GM21390 (cell line): ENCODE data around the gene CEP85L.
A peak's percentile ranks its signal among the peaks of the same experiment; 100 is the strongest.

ENCODE experiments used
- ATAC-seq: cut with Tn5 transposase; IDR thresholded peaks from one replicate; pipeline ENCODE4 v1.9.1; 2021; ENCODE audit not compliant: unreplicated experiment

Gene CEP85L

GRCh38 chr6:118580585-118581419 is 70.6 kb downstream of the CEP85L start:
- ATAC-seq, result no peak

DNA sequence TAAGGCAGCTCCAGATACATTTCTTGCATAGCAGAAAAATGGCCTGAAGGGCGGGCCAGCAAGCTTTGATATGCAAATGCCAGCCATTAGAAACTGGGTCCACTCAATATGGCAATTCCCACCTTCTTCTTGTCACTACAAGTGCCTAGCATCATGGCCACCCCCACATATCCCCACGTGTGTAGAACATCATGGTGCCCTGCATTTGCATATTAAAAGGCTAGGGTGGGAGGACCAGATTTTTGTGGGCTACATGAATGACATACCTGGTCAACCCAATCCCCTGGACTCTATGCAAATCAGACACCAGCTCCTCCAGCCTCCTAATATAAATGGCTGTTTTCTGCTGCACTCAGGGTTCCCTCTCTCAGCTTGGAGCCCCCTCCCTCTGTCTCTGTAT is 71.6 kb downstream of the CEP85L start:
- no peak for ATAC-seq

GRCh38 chr6:118578617-118579016 is 72.8 kb downstream of the CEP85L start:
- no peak for ATAC-seq

DNA sequence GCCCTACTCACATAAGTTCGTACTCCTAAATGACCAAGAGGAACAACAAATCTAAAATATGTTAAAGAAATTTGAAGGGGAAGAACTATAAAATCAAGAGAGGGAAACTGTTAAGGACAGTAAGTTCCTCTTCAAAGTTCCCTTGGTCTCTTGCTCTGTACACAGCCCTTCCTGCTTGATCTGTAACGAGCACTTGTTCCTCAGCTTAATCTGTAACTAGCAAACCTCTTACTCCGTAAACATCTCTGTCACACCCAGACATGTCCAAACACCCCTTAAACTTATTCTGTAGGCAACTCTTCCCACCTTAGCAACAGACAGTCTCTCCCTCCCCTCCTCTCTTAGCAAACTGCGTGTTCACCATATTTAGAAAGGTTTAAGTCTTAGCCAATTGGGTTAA is 73.4 kb downstream of the CEP85L start:
- no peak for ATAC-seq

DNA sequence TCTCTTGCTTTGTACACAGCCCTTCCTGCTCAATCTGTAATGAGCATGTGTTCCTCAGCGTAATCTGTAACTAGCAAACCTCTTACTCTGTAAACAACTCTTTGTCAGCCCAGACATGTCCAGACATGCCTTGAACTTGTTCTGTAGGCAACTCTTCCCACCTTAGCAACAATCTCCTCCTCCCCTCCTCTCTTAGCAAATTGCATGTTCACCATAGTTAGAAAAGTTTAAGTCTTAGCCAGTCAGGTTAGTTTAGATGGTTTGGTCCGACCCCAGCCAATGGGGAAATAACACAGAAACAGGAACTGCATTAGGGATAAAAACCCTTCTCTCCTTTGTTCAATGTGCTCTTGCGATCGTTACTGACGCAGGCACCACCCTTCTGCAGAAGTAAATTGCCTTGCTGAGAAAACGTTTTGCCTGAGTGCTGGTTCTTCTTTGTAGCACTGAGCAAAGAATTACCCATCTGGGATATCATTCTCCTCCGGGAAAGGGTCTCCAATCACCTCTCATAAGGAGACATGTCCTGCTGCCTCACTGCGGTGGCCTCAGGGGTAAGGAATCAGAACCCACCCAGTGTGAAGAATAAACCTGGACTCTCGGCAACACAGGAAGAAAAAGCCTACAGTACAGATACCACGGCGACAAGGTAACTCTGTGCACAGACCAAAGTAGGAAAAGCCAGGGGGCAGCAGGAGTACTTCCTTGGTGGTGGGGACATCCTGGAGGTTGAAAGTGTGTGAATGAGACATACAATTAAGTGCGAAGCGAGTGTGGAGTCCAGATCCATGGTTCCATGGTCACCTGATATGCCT is 77.1 kb downstream of the CEP85L start:
- no peak for ATAC-seq

DNA sequence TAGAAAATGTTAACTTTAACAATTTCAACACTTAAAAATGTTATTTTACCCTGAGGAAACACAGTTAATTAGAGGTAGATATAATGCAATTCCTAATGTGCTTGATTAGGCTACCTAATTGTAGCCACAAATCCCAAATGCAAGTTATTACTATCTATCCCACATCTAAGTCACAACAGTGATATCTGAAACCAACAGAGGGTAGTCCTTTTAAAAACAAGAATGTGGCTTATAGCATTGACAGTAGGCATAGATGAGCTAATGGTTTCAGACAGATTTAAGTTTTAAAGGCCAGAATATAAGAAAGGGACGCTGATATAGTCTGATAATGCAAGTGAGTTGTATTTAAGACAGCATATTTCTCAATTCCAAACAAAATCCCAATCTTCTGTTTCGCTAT is 80.3 kb downstream of the CEP85L start:
- no peak for ATAC-seq

GRCh38 chr6:118569498-118569897 is 81.9 kb downstream of the CEP85L start:
- ATAC-seq, result no peak

- no peak for ATAC-seq
Measured at GRCh38 chr6:118567974-118568373, 83.4 kb downstream of the CEP85L start.

DNA sequence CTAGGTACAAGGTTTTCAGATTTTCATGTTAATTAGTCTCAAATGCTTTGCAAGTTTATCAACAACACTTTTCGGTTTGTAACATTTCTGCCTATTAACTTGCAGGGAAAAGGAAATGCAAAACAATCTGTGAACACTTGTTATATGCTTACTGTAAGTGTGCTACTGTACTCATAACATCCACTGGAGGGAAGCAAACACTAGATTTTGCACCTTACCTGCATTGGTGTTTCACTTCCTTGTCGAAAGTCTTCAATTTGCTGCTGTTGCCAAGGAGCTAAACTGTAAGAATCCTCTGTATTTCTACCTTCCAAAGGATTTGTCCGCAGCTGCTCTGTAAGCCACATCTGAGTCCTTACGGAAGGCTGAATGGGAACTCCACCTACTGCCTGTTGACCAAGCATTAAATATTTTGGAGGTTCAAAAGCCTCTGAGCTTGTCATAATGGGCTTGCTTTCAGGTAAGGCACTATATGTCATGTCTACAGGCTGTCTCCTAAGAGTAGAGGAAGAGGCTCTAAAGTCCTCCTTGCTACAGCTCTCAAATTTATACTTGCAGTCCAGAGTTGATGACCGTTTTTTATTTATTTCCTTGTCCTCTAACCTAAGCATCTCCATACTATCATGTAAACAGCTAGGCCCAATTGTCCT is 86.0 kb downstream of the CEP85L start:
- ATAC-seq, result peak; percentile 100

DNA sequence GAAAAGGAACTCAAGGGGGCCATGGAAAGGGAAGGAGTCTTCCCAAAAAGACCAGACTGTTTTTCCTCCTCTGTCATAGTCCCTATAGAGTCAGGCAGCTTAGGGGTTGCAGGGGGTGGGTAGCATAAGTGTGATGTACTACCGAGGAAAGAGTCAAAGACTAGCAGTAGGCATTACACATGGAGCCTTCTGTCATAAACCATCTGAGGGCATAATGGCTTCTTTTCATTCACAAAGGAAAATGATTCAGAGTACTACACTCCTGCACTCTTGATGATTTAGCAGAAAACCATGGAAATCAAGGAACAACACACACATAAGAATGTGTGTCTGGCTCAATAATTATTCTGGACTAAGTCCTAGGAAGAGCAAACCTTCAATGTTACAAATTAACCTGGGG is 88.4 kb downstream of the CEP85L start:
- no peak for ATAC-seq

- ATAC-seq, result no peak
Measured at GRCh38 chr6:118562248-118562647, 89.1 kb downstream of the CEP85L start.

- ATAC-seq, result no peak
Measured at GRCh38 chr6:118559659-118560058, 91.7 kb downstream of the CEP85L start.

GRCh38 chr6:118558464-118559217 is 92.8 kb downstream of the CEP85L start:
- ATAC-seq, result peak; percentile 64

DNA sequence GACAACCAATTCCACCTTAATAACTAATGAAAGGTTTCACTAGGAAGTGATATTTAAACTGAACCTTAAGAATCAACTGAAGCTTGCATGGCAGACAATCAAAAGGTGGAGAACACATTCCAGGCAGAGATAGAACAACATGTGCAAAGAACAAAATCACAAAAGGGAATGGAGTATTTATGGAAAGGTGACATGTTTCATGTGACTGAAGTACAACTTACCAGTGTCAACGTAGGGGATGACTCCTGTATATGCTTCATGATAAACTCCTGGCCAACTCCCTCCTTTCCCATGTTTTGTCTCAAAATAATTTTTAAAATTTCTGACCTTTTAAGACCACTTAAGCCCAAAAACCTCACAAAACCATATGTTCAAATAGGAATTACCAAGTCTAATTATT is 96.7 kb downstream of the CEP85L start:
- no peak for ATAC-seq

DNA sequence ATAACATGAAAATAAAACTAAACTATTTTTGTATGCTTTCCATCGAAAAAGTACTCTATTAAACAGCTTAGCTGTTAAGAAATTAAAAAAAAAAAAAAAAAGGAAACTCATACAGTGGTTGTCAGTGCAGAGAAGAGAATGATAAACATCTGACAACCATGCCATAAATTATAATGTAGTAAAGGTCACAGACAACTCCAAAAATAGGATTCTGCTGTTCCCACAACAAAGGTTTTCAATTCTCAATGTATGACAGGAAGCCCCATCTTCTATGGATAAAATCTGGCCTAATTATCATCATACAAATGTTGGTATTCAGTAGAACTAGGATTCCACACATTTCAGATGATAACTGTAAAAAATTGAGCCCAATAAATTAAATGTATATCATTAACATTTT is 98.3 kb downstream of the CEP85L start:
- no peak for ATAC-seq

- peak; percentile 94 for ATAC-seq
Measured at GRCh38 chr6:118551063-118552053, 100.0 kb downstream of the CEP85L start.

- no peak for ATAC-seq
Measured at GRCh38 chr6:118548613-118549012, 102.8 kb downstream of the CEP85L start.

- no peak for ATAC-seq
Measured at GRCh38 chr6:118548136-118548535, 103.3 kb downstream of the CEP85L start, which contains the start of gene PLN. PLN (plus strand) TSS chr6:118548296; CDS start chr6:118558922, 10,626 bp downstream.

GRCh38 chr6:118546880-118547218 is 104.5 kb downstream of the CEP85L start:
- no peak for ATAC-seq
